ENCODE data around the gene PKD1L1.

- TF ChIP-seq YY1 (IDR thresholded peaks at IDR 0.05; ENCODE audit: insufficient read depth, insufficient read length) (no peak), SUZ12 (IDR thresholded peaks at IDR 0.05; ENCODE audit: extremely low read depth, insufficient read depth, insufficient read length) (no peak)
Observed at GRCh38 chr7:47897831-47898230, 50.4 kb downstream of the PKD1L1 start.

All from NT2/D1 (cell line).